Measurements from ENCODE around the gene PGLYRP2.

GRCh38 chr19:15467734-15468214 is 11.5 kb downstream of the PGLYRP2 start:
- TF ChIP-seq CTCF (IDR thresholded peaks at IDR 0.05; ENCODE audit: low read depth, low read length, poor library complexity, severe bottlenecking) (no peak), EZH2phosphoT487 (IDR thresholded peaks at IDR 0.05; ENCODE audit: borderline replicate concordance, low read length) (no peak)

Data from DOHH2 (cell line).